Effector memory CD8-positive, alpha-beta T cell (primary cell): ENCODE data around the gene SMC5.
"Not testable (repeated sequence)": the region's sequence is repeated elsewhere in the genome, so short reads cannot be mapped to it uniquely, and the experiment has no call there.

Experiments
- ATAC-seq: fragments of 150-1000 bp; cut with Tn5 transposase; replicated peaks from 2 replicates; pipeline ENCODE4 v1.10.0; 2021; ENCODE audit warnings: mild to moderate bottlenecking, moderate library complexity
- DNase-seq, 3 experiments: peaks; one replicate each; pipeline ENCODE4 v3.0.0; 2021
- H3K27ac Mint-ChIP-seq, 2 donors: one replicate each; pipeline ENCODE4 v1.8.0; 2022; ENCODE audit warnings: mild to moderate bottlenecking in 2 of 2, mixed read lengths in 2 of 2, moderate library complexity in 2 of 2
- H3K27me3 Mint-ChIP-seq, 2 donors: one replicate each; pipeline ENCODE4 v1.8.0; 2022; ENCODE audit warnings: mixed read lengths in 2 of 2
- H3K36me3 Mint-ChIP-seq: one replicate; pipeline ENCODE4 v1.8.0; 2022; ENCODE audit warnings: mild to moderate bottlenecking, moderate library complexity, mixed read lengths; ENCODE audit not compliant: insufficient read depth
- H3K4me1 Mint-ChIP-seq, 2 donors: one replicate each; pipeline ENCODE4 v1.8.0; 2022; ENCODE audit warnings: low read depth in 2 of 2, mixed read lengths in 2 of 2
- H3K4me3 Mint-ChIP-seq, 2 donors: one replicate each; pipeline ENCODE4 v1.8.0; 2022; ENCODE audit warnings: mild to moderate bottlenecking in 2 of 2, mixed read lengths in 2 of 2, moderate library complexity in 2 of 2
- H3K9me3 Mint-ChIP-seq, 2 donors: one replicate each; pipeline ENCODE4 v1.8.0; 2022; ENCODE audit warnings: mixed read lengths in 2 of 2

The SMC5 gene

GRCh38 chr9:70389188-70389587, 130.4 kb downstream of the SMC5 start:
- ATAC-seq (no peak), DNase-seq (no peak)
- Mint-ChIP-seq H3K36me3 (peaks cover 49% of the 10 kb centered on the region), H3K9me3 (no peaks in the 10 kb centered on the region), H3K27ac (peak overlapping the region; percentile 27 to 78), H3K27me3 (no peaks in the 10 kb centered on the region), H3K4me3 (peak overlapping the region in 1 of 2 donors; percentile 48), H3K4me1 (peaks cover 51 to 67% of the 10 kb centered on the region in 2 donors)

GRCh38 chr9:70389621-70390266, 131.0 kb downstream of the SMC5 start:
- Mint-ChIP-seq H3K27me3 (no peaks in the 10 kb centered on the region), H3K4me3 (peak overlapping the region in 1 of 2 donors; percentile 48), H3K36me3 (peaks cover 45% of the 10 kb centered on the region), H3K4me1 (peaks cover 52 to 73% of the 10 kb centered on the region in 2 donors), H3K9me3 (no peaks in the 10 kb centered on the region), H3K27ac (peak overlapping the region; percentile 27 to 78)
- ATAC-seq: peak; percentile 9
- DNase-seq: no peak

- Mint-ChIP-seq H3K9me3 (no peaks in the 10 kb centered on the region), H3K27me3 (no peaks in the 10 kb centered on the region), H3K27ac (peak overlapping the region in 1 of 2 donors; percentile 44), H3K4me3 (peak overlapping the region in 1 of 2 donors; percentile 35), H3K4me1 (peaks cover 53 to 78% of the 10 kb centered on the region in 2 donors), H3K36me3 (peaks cover 39% of the 10 kb centered on the region)
- DNase-seq (no peak), ATAC-seq (no peak)
Measured at GRCh38 chr9:70390933-70391341, 132.2 kb downstream of the SMC5 start.

- peak overlapping the region; percentile 57 to 64 for H3K27ac Mint-ChIP-seq
Measured at GRCh38 chr9:70392189-70392588, 133.4 kb downstream of the SMC5 start.

GRCh38 chr9:70392850-70393249, 134.1 kb downstream of the SMC5 start:
- H3K4me1 Mint-ChIP-seq: peaks cover 55 to 75% of the 10 kb centered on the region in 2 donors
- H3K9me3 Mint-ChIP-seq: no peaks in the 10 kb centered on the region
- no peaks in the 10 kb centered on the region for H3K27me3 Mint-ChIP-seq
- H3K4me3 Mint-ChIP-seq: peak overlapping the region in 1 of 2 donors; percentile 21
- peaks cover 20% of the 10 kb centered on the region for H3K36me3 Mint-ChIP-seq
- peak overlapping the region; percentile 57 to 64 for H3K27ac Mint-ChIP-seq
- ATAC-seq (no peak), DNase-seq (no peak)

More at GRCh38 chr9:70392189-70392588, 133.4 kb downstream of the SMC5 start:
- DNase-seq (no peak), ATAC-seq (peak; percentile 60)
- Mint-ChIP-seq H3K27me3 (no peaks in the 10 kb centered on the region), H3K9me3 (no peaks in the 10 kb centered on the region), H3K4me3 (no peak overlapping the region), H3K4me1 (peaks cover 53 to 74% of the 10 kb centered on the region in 2 donors), H3K36me3 (peaks cover 27% of the 10 kb centered on the region)

- DNase-seq: no peak
- peaks cover 62 to 80% of the 10 kb centered on the region in 2 donors for H3K4me1 Mint-ChIP-seq
- H3K27me3 Mint-ChIP-seq: no peaks in the 10 kb centered on the region
- no peak overlapping the region for H3K4me3 Mint-ChIP-seq
- H3K27ac Mint-ChIP-seq: peak overlapping the region; percentile 82 to 92
- no peak for ATAC-seq
- no peaks in the 10 kb centered on the region for H3K9me3 Mint-ChIP-seq
- peaks cover 12% of the 10 kb centered on the region for H3K36me3 Mint-ChIP-seq
Measured at GRCh38 chr9:70395652-70396051, 136.9 kb downstream of the SMC5 start.

- Mint-ChIP-seq H3K27me3 (no peaks in the 10 kb centered on the region), H3K36me3 (peaks cover 19% of the 10 kb centered on the region), H3K4me3 (peak overlapping the region; percentile 63 to 74), H3K4me1 (peaks cover 47 to 64% of the 10 kb centered on the region in 2 donors), H3K27ac (peak overlapping the region; percentile 82 to 92), H3K9me3 (no peaks in the 10 kb centered on the region)
- peak in 1 of 3 experiments; percentile 30 for DNase-seq
- ATAC-seq: peak; percentile 97
Measured at GRCh38 chr9:70398145-70398556, 139.4 kb downstream of the SMC5 start.

- Mint-ChIP-seq H3K4me3 (peak overlapping the region; percentile 63 to 74), H3K27ac (peak overlapping the region; percentile 82 to 92), H3K4me1 (peaks cover 48 to 59% of the 10 kb centered on the region in 2 donors), H3K27me3 (no peaks in the 10 kb centered on the region), H3K36me3 (peaks cover 17% of the 10 kb centered on the region), H3K9me3 (no peaks in the 10 kb centered on the region)
- no peak for DNase-seq
- ATAC-seq: no peak
Measured at GRCh38 chr9:70399141-70399540, 140.4 kb downstream of the SMC5 start.

GRCh38 chr9:70400107-70400892, 141.5 kb downstream of the SMC5 start:
- no peak for ATAC-seq
- Mint-ChIP-seq H3K27me3 (no peaks in the 10 kb centered on the region), H3K4me3 (peak overlapping the region; percentile 27), H3K27ac (peak overlapping the region; percentile 87 to 92), H3K4me1 (peaks cover 46 to 54% of the 10 kb centered on the region in 2 donors), H3K9me3 (no peaks in the 10 kb centered on the region), H3K36me3 (peaks cover 17% of the 10 kb centered on the region)
- DNase-seq: no peak

- not testable (repeated sequence) for H3K27me3 Mint-ChIP-seq, H3K4me3 Mint-ChIP-seq, ATAC-seq, H3K9me3 Mint-ChIP-seq, H3K27ac Mint-ChIP-seq, DNase-seq
- peaks cover 17% of the 10 kb centered on the region for H3K36me3 Mint-ChIP-seq
- H3K4me1 Mint-ChIP-seq: peaks cover 48 to 58% of the 10 kb centered on the region in 2 donors
Measured at GRCh38 chr9:70401241-70401640, 142.5 kb downstream of the SMC5 start.

GRCh38 chr9:70402213-70402612, 143.4 kb downstream of the SMC5 start:
- no peak for ATAC-seq
- DNase-seq: no peak
- Mint-ChIP-seq H3K36me3 (peaks cover 20% of the 10 kb centered on the region), H3K27me3 (no peaks in the 10 kb centered on the region), H3K4me1 (peaks cover 49 to 66% of the 10 kb centered on the region in 2 donors), H3K4me3 (no peak overlapping the region), H3K27ac (no peak overlapping the region), H3K9me3 (no peaks in the 10 kb centered on the region)

- H3K4me3 Mint-ChIP-seq: peak overlapping the region in 1 of 2 donors; percentile 27
- no peaks in the 10 kb centered on the region for H3K27me3 Mint-ChIP-seq
- peak overlapping the region; percentile 13 to 29 for H3K27ac Mint-ChIP-seq
- H3K9me3 Mint-ChIP-seq: no peaks in the 10 kb centered on the region
- peaks cover 49 to 66% of the 10 kb centered on the region in 2 donors for H3K4me1 Mint-ChIP-seq
- ATAC-seq: no peak
- DNase-seq: no peak
- peaks cover 20% of the 10 kb centered on the region for H3K36me3 Mint-ChIP-seq
Measured at GRCh38 chr9:70403166-70403565, 144.4 kb downstream of the SMC5 start.

- peak overlapping the region; percentile 13 to 29 for H3K27ac Mint-ChIP-seq
- H3K9me3 Mint-ChIP-seq: no peaks in the 10 kb centered on the region
- H3K27me3 Mint-ChIP-seq: no peaks in the 10 kb centered on the region
- DNase-seq (no peak), ATAC-seq (no peak)
- peaks cover 47 to 65% of the 10 kb centered on the region in 2 donors for H3K4me1 Mint-ChIP-seq
- peaks cover 16% of the 10 kb centered on the region for H3K36me3 Mint-ChIP-seq
- no peak overlapping the region for H3K4me3 Mint-ChIP-seq
Measured at GRCh38 chr9:70403618-70404025, 144.8 kb downstream of the SMC5 start.
